HepG2 (cell line): ENCODE results near the gene WDR86. TPM values are rescaled to one million over a fixed set of nuclear protein-coding genes. Genes with fewer than 3 reads are reported as not detected.

Experiments used
- ATAC-seq: fragments of 200-7000 bp; cut with Tn5 transposase; 3 replicates; pipeline ENCODE4 v1.9.1; 2020; ENCODE audit warnings: mild to moderate bottlenecking, moderate library complexity
- BruUV-seq: library from RNA; stranded (reverse); fragments of 400-500 nt; replicated peaks from 2 replicates; lab custom pipeline; 2021; lab: Mats Ljungman, UMichigan
- CTCF ChIA-PET: fragments of 300-600 bp; formaldehyde crosslinking; extraction: SDS; loops from one replicate; lab custom pipeline; 2021; ENCODE audit warnings: low total read pairs, inconsistent platforms, low intra/inter-chr PET ratio; lab: Yijun Ruan, JAX
- POLR2A ChIA-PET: fragments of 350-600 bp; sonication (Branson Sonifier 250); formaldehyde crosslinking; loops from one replicate; lab custom pipeline; 2020; ENCODE audit warnings: antibody characterized with exemption, inconsistent platforms; lab: Yijun Ruan, JAX
- DNase-seq: peaks from one replicate; pipeline ENCODE4 v3.0.0-alpha.2; 2015; ENCODE audit warnings: low spot score
- FAIRE-seq: peaks from 3 replicates; lab custom pipeline; 2011; peaks lifted over from hg19 to GRCh38; lab: Jason Lieb, UNC
- H2AFZ ChIP-seq: one replicate; pipeline ENCODE4 v1.6.1; 2011; ENCODE audit warnings: low read length, inconsistent platforms
- H3K27ac ChIP-seq: fragments of 300-600 bp; 3 replicates; pipeline ENCODE4 v1.8.0; 2011; ENCODE audit warnings: mixed run types, mild to moderate bottlenecking, mixed read lengths, low read length, inconsistent platforms; ENCODE audit not compliant: insufficient read depth; ENCODE audit errors: extremely low read length
- H3K27me3 ChIP-seq, 2 experiments: fragments of 200-600 bp in 1 of 2; 2 replicates in 1 of 2; 3 replicates in 1 of 2; pipeline versions ENCODE4 v1.6.0 to v1.8.0; 2011; ENCODE audit warnings: low read length in 2 of 2, mild to moderate bottlenecking in 2 of 2, moderate library complexity in 2 of 2, inconsistent platforms in 1 of 2; ENCODE audit not compliant: insufficient read depth in 2 of 2, control insufficient read depth in 1 of 2
- H3K36me3 ChIP-seq, 2 experiments: fragments of 200-600 bp in 1 of 2; replicated peaks in 1 of 2; 2 replicates in 1 of 2; 3 replicates in 1 of 2; pipeline versions ENCODE4 v1.5.1 to v1.8.0; 2011; ENCODE audit warnings: low read length in 2 of 2, inconsistent platforms in 1 of 2; ENCODE audit not compliant: insufficient read depth in 2 of 2, control insufficient read depth in 1 of 2
- H3K4me1 ChIP-seq: 2 replicates; pipeline ENCODE4 v1.5.1; 2012; ENCODE audit warnings: low read length, inconsistent platforms; ENCODE audit not compliant: insufficient read depth
- H3K4me2 ChIP-seq: 2 replicates; pipeline ENCODE4 v1.6.0; 2011; ENCODE audit warnings: low read depth, low read length, inconsistent platforms
- H3K4me3 ChIP-seq, 3 experiments: fragments of 200-600 bp in 1 of 3; sonication (generic), shearing (Covaris generic) in 1 of 3; replicated peaks in 1 of 3; 2 replicates each; pipeline ENCODE4 v1.5.1; 2011 to 2016; ENCODE audit warnings: low read length in 3 of 3, inconsistent platforms in 2 of 3, low read depth in 2 of 3, mild to moderate bottlenecking in 2 of 3, control low read depth in 1 of 3, mixed read lengths in 1 of 3; ENCODE audit not compliant: insufficient read depth in 1 of 3
- H3K79me2 ChIP-seq: one replicate; pipeline ENCODE4 v1.6.1; 2011; ENCODE audit warnings: low read length, inconsistent platforms; ENCODE audit not compliant: insufficient read depth
- H3K9ac ChIP-seq: 2 replicates; pipeline ENCODE4 v1.6.0; 2011; ENCODE audit warnings: mild to moderate bottlenecking, low read depth, low read length, inconsistent platforms; ENCODE audit not compliant: insufficient read depth
- H3K9me3 ChIP-seq: 2 replicates; pipeline ENCODE4 v1.5.1; 2012; ENCODE audit warnings: mild to moderate bottlenecking, low read length
- H4K20me1 ChIP-seq: 2 replicates; pipeline ENCODE4 v1.6.0; 2011; ENCODE audit warnings: inconsistent platforms, mild to moderate bottlenecking, low read length, moderate library complexity; ENCODE audit not compliant: insufficient read depth
- ARHGAP35 ChIP-seq: sonication (generic); formaldehyde crosslinking; IDR thresholded peaks from 2 replicates; pipeline ENCODE4 v1.9.0; 2022; ENCODE audit warnings: mild to moderate bottlenecking, inconsistent platforms, moderate library complexity, missing genetic modification reagents, borderline replicate concordance
- ATF4 ChIP-seq, 2 experiments: fragments of 450-650 bp in 1 of 2; sonication (generic) in 1 of 2; formaldehyde crosslinking; IDR thresholded peaks; 2 replicates each; pipeline versions ENCODE4 v1.5.0 to v1.8.0; 2020 to 2022; ENCODE audit warnings: mild to moderate bottlenecking in 1 of 2, missing genetic modification reagents in 1 of 2
- CBX2 ChIP-seq, 2 experiments: fragments of 200-600 bp in 1 of 2; sonication (generic); formaldehyde crosslinking in 1 of 2; IDR thresholded peaks; 2 replicates each; pipeline versions ENCODE4 v1.7.0 to v1.8.1; 2018 to 2022; ENCODE audit warnings: low read depth in 2 of 2, low read length in 1 of 2, mild to moderate bottlenecking in 1 of 2, missing genetic modification reagents in 1 of 2
- CSRNP1 ChIP-seq: sonication (generic); formaldehyde crosslinking; IDR thresholded peaks from 2 replicates; pipeline ENCODE4 v1.8.1; 2023; ENCODE audit warnings: mild to moderate bottlenecking, missing genetic modification reagents
- HOXD1 ChIP-seq: sonication (generic); formaldehyde crosslinking; IDR thresholded peaks from 2 replicates; pipeline ENCODE4 v1.5.0; 2020; ENCODE audit warnings: missing genetic modification reagents
- JUN ChIP-seq: sonication (generic); formaldehyde crosslinking; IDR thresholded peaks from 2 replicates; pipeline ENCODE4 v1.4.0; 2020; ENCODE audit warnings: mild to moderate bottlenecking, missing genetic modification reagents
- MED8 ChIP-seq: sonication (generic); formaldehyde crosslinking; IDR thresholded peaks from 2 replicates; pipeline ENCODE4 v1.8.1; 2023; ENCODE audit warnings: mild to moderate bottlenecking, missing genetic modification reagents; ENCODE audit not compliant: insufficient replicate concordance
- SAP130 ChIP-seq: IDR thresholded peaks from 2 replicates; pipeline ENCODE4 v1.6.1; 2016; ENCODE audit warnings: low read depth
- SP1 ChIP-seq, 2 experiments: fragments of 450-650 bp in 1 of 2; sonication (generic) in 1 of 2; formaldehyde crosslinking in 1 of 2; IDR thresholded peaks; 2 replicates each; pipeline versions ENCODE4 v1.4.0 to v1.6.1; 2016 to 2020; ENCODE audit warnings: missing genetic modification reagents in 1 of 2
- SP140L ChIP-seq: sonication (generic); formaldehyde crosslinking; IDR thresholded peaks from 2 replicates; pipeline ENCODE4 v1.4.0; 2020; ENCODE audit warnings: missing genetic modification reagents, borderline replicate concordance
- ZBTB3 ChIP-seq: sonication (generic); formaldehyde crosslinking; IDR thresholded peaks from 2 replicates; pipeline ENCODE4 v1.4.0; 2020; ENCODE audit warnings: low read depth, mild to moderate bottlenecking, moderate library complexity, missing genetic modification reagents, borderline replicate concordance
- ZFX ChIP-seq: sonication (generic); formaldehyde crosslinking; IDR thresholded peaks from 2 replicates; pipeline ENCODE4 v1.4.0; 2020; ENCODE audit warnings: mild to moderate bottlenecking, low read depth, missing genetic modification reagents, moderate library complexity
- ZNF143 ChIP-seq: sonication (generic); formaldehyde crosslinking; IDR thresholded peaks from 2 replicates; pipeline ENCODE4 v1.4.0; 2020; ENCODE audit warnings: missing genetic modification reagents
- ZNF180 ChIP-seq: sonication (generic); formaldehyde crosslinking; IDR thresholded peaks from 2 replicates; pipeline ENCODE4 v1.4.0; 2020; ENCODE audit warnings: low read depth, missing genetic modification reagents, borderline replicate concordance
- ZNF264 ChIP-seq: sonication (generic); formaldehyde crosslinking; IDR thresholded peaks from 2 replicates; pipeline ENCODE4 v1.4.0; 2020; ENCODE audit warnings: missing genetic modification reagents
- ZNF552 ChIP-seq: sonication (generic); formaldehyde crosslinking; IDR thresholded peaks from 2 replicates; pipeline ENCODE4 v1.9.0; 2022; ENCODE audit warnings: missing genetic modification reagents, mild to moderate bottlenecking, borderline replicate concordance
- ZNF781 ChIP-seq: sonication (generic); formaldehyde crosslinking; IDR thresholded peaks from 2 replicates; pipeline ENCODE4 v1.5.1; 2020; ENCODE audit warnings: borderline replicate concordance, mild to moderate bottlenecking, missing genetic modification reagents; ENCODE audit errors: not compliant biosample characterization
- ZSCAN20 ChIP-seq: sonication (generic); formaldehyde crosslinking; IDR thresholded peaks from 2 replicates; pipeline ENCODE4 v1.4.0; 2020; ENCODE audit warnings: missing genetic modification reagents, mild to moderate bottlenecking, borderline replicate concordance
- ZUFSP ChIP-seq: sonication (generic); formaldehyde crosslinking; IDR thresholded peaks from 2 replicates; pipeline ENCODE4 v1.9.0; 2021; ENCODE audit warnings: missing genetic modification reagents, mild to moderate bottlenecking, borderline replicate concordance
- WGBS: methylation state at CpG from one replicate; pipeline ENCODE4 v1.1.6; 2017; ENCODE audit warnings: low lambda C conversion rate; 5-methylcytosine and 5-hydroxymethylcytosine counted together
- in situ Hi-C: cut with HindIII; loops from 2 replicates; pipeline ENCODE4 v1.10.0; 2017; ENCODE audit warnings: low pct_unique_long_range_greater_than_20kb; ENCODE audit not compliant: extremely low pct_ligation_motif_present
- intact Hi-C: fragments of 100-400 bp; cut with micrococcal nuclease; formaldehyde crosslinking; loops from one replicate; pipeline ENCODE4 v1.10.0; 2022; ENCODE audit not compliant: unreplicated experiment
- polyA plus RNA-seq, 8 experiments: library from polyadenylated mRNA; depleted of rRNA in 3 of 8; stranded (reverse) in 7 of 8; unstranded in 1 of 8; fragments of >200 nt; fragmentation: Illumina TruSeq in 4 of 8; extraction: Trizol in 4 of 8; gene quantifications; 2 replicates each; pipeline versions ENCODE4 v1.2.1 to v1.2.3, GENCODE V29; 2011 to 2016; ENCODE audit warnings: low read depth in 4 of 8, missing spikeins in 1 of 8, mixed read lengths in 1 of 8; ENCODE audit not compliant: insufficient read depth in 1 of 8
- total RNA-seq, 5 experiments: library from RNA; depleted of rRNA; stranded (reverse); fragments of >200 nt; fragmentation: Illumina TruSeq; extraction: Trizol; gene quantifications; 2 replicates each; pipeline ENCODE4 v1.2.3, GENCODE V29; 2016; ENCODE audit warnings: low read depth in 1 of 5

The WDR86 gene
- total and polyA plus RNA-seq, 2 of the 13 experiments (the other 11 are each of a cell fraction or from before 2014, with no cell fraction given): 0.11 to 2.9 TPM

GRCh38 chr7:151366880-151367222 lies 43.0 kb downstream of the WDR86 start:
- in situ Hi-C loops: loop anchor here (5.0 kb wide), 1 partner anchor 80 kb away; no protein-coding TSS in a partner anchor
- H3K9me3 ChIP-seq: no peaks in the 10 kb centered on the region

More at GRCh38 chr7:151366880-151367222, 43.0 kb downstream of the WDR86 start:
- ChIA-PET CTCF (interaction anchor here (2.2 kb wide), 1 partner anchor 393 kb away, joined by 10 read pairs; no protein-coding TSS in a partner anchor), POLR2A (no interaction called here)
- H3K4me2 ChIP-seq: no peak overlapping the region
- H3K4me1 ChIP-seq: no peaks in the 10 kb centered on the region
- H3K4me3 ChIP-seq: no peak overlapping the region
- intact Hi-C loops: no loop called here
- H3K79me2 ChIP-seq: no peaks in the 10 kb centered on the region
- H3K27me3 ChIP-seq: no peaks in the 10 kb centered on the region
- ATAC-seq (no peak), DNase-seq (no peak), FAIRE-seq (no peak)
- 87% methylated on average over 5 of the region's 5 CpGs for WGBS
- no peaks in the 10 kb centered on the region for H4K20me1 ChIP-seq
- H3K27ac ChIP-seq: no peak overlapping the region
- peaks cover 3 to 20% of the 10 kb centered on the region in 2 experiments; a peak in 4 of 5 replicates for H3K36me3 ChIP-seq
- TF ChIP-seq MED8 (CRISPR knock-in tag): no peak
- no peak for TF ChIP-seq ZFX
- no peak for TF ChIP-seq JUN (CRISPR knock-in tag)
- no peak for TF ChIP-seq ZBTB3
- no peak for TF ChIP-seq ZNF264 (CRISPR knock-in tag)
- no peak for TF ChIP-seq ZSCAN20
- no peak for TF ChIP-seq ZNF180 (CRISPR knock-in tag)
- no peak for TF ChIP-seq ZNF143 (CRISPR knock-in tag)
- TF ChIP-seq ZUFSP: no peak
- TF ChIP-seq ARHGAP35: no peak
- no peak for TF ChIP-seq CBX2 (IDR thresholded peaks at IDR 0.05; ENCODE audit: low read depth, low read length)
- TF ChIP-seq CBX2 (CRISPR knock-in tag; IDR thresholded peaks at IDR 0.05; ENCODE audit: low read depth): no peak
- no peak for TF ChIP-seq ZNF781 (CRISPR knock-in tag)
- no peak for TF ChIP-seq ZNF552 (CRISPR knock-in tag)
- TF ChIP-seq SAP130: no peak
- TF ChIP-seq SP1 (IDR thresholded peaks at IDR 0.05): no peak
- TF ChIP-seq SP1 (CRISPR knock-in tag; IDR thresholded peaks at IDR 0.05): no peak
- no peak for TF ChIP-seq SP140L
- TF ChIP-seq ATF4 (CRISPR knock-in tag; IDR thresholded peaks at IDR 0.05): no peak
- no peak for TF ChIP-seq CSRNP1 (CRISPR knock-in tag)
- no peak for TF ChIP-seq HOXD1 (CRISPR knock-in tag)
- BruUV-seq: no TSS peak
- no peak overlapping the region for H3K9ac ChIP-seq
- H2AFZ ChIP-seq: no peak overlapping the region
